Suppressor macrophage (primary cell): ENCODE measurements around the gene CFAP43.

ENCODE experiments used
- DNase-seq, 4 experiments: peaks; one replicate each; pipeline ENCODE4 v3.0.0-alpha.2; 2020 to 2022

The CFAP43 gene

GRCh38 chr10:104138131-104138530 is 94.0 kb downstream of the CFAP43 start:
- DNase-seq, result no peak

GRCh38 chr10:104130041-104130440 is 102.1 kb downstream of the CFAP43 start:
- peak in 1 of 4 experiments; percentile 4 for DNase-seq

DNA sequence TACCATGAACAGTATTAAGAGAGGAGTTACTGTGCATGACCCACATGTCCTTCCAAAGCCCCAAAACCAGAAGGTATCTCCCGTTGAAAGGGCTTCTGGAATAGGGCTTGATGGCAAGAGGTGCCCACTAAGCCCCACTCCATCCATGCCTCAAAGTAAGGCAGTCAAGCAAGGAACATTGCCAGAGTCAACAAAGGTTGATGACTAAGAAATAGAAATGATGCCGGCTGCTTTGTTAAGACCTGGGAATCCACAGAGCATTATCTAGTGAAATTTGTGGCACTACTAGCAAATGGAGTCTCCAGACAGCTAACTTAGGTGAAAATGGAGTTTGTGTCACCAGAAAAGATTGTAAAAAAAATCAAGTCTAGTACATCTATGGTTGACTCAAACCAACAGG is 104.0 kb downstream of the CFAP43 start:
- no peak for DNase-seq

DNA sequence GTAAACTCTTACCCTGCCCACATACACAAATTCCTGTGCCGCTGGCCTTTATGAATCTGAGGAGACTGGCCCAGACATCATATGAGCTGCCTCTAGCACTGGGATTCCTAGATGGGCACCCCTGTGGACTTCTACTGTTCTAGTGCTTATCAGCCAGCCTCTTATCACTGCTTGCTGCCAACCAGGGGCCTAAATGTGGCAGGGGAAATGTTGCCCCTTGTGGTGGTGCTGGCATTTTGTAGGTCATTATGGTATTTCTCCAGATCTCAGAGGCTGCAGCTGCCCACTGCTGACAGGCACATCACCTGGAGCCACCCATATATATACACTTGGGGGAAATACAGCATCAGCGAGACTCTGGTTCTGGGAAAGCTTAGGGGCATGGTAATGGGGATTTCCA is 104.8 kb downstream of the CFAP43 start:
- peak in 3 of 4 experiments; percentile 3 to 8 (median 5) for DNase-seq

DNA sequence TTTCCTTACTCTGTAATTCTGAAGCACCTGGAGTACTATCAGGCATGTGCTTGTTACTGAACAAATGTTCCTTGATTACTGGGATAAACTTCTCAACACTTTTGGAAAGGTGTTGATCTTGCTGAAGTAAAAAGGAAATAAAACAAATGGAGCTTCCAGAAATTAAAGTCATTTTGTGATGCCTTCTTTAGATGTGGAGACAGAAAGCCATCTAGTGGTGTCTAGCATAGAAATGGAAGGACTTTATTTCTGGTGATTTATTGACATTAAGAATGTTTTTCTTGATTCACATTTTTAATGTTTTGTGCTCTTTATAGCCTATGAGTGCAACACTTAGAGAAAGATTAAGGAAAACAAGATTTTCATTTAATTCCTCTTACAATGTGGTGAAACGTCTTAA is 108.8 kb downstream of the CFAP43 start:
- peak in 2 of 4 experiments; percentile 18 to 36 for DNase-seq

- DNase-seq, result peak; percentile 13 to 52 (median 28)
These were observed 109.7 kb downstream of the CFAP43 start for GRCh38 chr10:104122225-104123107.

- peak; percentile 99 to 100 (median 100) for DNase-seq
These were observed 110.5 kb downstream of the CFAP43 start, which contains the start of gene SFR1 for GRCh38 chr10:104121485-104122224. Gene SFR1, plus strand, starts transcription at chr10:104122171. Its CDS starts 13 bp downstream, at chr10:104122184.

DNA sequence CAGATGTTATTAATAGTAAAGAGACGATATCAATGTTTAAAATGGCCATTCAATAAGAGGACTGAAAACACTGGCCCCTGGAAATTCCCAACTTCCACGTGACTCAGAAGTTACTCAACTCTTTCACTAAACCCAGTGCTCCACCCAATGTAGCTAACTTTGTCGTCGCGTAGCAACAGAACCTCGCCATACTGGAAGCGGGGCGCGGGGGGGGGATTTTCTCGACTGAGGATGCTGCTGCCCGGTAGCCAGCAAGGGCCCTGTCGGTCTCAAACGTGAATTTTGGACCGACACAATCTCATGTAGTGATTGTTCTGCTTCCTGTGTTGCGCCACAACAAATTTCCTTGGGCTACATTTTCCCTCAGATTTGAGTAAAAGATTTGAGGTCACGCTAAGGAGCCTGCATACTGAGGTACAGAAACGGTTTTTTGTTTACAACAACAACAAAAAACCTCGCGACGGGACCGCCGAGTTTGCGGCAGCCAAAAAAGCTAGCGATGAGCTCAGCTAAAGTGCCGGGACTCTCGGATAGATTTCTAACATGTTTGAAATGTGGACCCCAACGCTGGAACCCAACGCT is 111.2 kb downstream of the CFAP43 start:
- DNase-seq, result peak; percentile 90 to 96 (median 94)

DNA sequence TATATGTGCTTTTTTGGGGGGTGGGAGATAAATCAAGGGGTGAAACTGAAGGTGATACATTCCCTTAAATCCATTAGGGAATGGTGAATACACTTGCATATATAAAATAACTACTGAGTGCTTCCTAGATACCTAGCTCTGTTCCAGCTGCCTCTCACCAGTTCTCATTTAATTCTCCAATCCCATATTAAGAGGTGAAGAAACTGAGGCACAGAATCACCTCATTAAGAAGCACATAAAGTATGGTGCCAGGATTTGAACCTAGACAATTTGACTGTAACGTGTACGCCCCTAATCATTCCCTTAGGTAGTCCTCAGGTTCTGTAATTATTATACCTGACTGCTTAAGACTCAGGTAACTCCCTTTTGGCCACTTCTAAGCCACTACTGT is 111.7 kb downstream of the CFAP43 start:
- no peak for DNase-seq

DNA sequence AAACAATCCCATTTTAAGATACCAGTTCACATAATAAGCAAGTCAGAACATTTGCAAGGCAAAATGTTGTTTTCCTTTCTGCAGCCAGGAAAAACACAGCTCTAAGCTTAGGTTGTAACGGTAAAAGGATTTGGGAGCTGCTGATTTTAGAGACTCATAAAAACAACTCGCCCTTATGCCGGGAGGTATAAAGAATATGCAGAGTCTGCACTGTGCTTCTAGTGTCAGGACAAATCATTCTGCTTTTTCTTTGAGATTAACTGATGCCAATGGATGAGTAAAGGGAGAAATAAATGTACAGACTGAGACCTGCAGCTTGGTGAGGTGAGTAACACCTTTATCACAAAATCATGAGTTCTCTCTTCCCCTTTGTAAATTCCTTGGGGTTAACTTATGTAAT is 112.2 kb downstream of the CFAP43 start:
- DNase-seq, result no peak

DNA sequence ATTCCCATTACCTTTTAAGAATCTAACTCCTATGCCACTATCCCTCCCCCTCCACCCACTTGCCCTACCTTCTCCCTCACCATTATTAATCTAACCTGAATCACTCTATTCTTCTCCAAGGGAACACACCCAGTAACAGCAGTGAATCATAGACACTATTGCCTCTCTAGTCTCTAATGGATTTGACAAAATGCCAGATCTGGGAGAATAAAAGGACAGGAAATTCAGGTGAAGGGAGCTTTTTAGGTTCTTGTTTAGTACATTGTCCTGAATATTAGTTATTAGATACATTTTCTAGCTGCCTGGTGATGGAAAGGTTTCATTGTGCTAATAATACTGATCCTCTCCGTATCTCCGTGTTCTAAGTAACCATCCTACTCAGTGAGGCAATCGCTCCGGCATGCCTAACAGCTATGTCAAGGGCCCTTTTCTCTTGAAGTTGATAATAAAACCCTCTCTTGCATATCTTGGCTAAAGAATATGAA is 114.3 kb downstream of the CFAP43 start:
- DNase-seq, result no peak

DNA sequence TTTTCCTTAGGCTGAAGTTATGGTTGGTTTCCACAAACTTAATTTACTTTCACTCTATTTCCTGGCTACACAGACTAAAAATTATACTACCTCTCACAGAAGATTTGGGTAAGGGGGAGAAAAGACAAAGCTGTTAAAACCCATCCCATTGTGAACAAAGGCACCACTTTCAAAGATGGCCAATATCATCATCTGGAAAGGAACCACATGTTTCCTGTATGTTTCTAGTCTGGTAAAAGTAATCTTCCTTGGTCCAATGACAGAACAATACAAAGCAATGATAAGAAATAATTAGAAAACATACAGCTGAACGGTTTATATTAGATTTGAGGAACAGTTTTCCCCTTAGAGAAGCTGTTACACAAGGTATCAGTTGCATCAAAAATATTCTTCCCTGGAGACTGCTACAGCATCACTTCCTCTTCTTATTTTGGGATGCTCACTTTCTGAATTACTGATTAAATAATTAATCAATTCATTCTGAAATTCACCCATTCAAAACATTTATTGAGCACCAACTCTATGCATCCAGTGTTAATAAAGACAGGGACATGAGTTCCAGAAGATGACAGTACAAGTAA is 118.7 kb downstream of the CFAP43 start:
- DNase-seq, result peak in 2 of 4 experiments; percentile 37 to 39

- peak in 2 of 4 experiments; percentile 38 to 66 for DNase-seq
These were observed 122.1 kb downstream of the CFAP43 start for GRCh38 chr10:104109908-104110662.

DNA sequence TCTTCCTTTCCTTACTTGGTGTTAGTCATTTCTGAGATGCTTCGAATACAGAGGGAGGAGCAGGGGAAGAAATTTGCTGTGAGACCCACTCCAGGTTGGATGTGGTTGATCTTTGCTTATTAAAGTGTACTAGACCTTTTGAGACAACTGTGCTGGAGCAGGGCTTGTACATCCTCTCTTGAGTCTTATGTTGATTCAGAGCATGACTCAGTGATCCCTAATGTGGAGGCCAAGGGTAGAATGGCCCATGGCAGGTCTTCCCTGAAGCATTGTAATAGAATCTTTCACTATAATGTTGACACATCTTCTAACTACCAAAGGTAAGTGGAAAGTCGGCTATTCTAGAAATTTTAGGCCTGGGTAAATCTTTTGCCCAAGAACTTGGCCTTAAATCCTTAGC is 127.2 kb downstream of the CFAP43 start:
- no peak for DNase-seq

DNA sequence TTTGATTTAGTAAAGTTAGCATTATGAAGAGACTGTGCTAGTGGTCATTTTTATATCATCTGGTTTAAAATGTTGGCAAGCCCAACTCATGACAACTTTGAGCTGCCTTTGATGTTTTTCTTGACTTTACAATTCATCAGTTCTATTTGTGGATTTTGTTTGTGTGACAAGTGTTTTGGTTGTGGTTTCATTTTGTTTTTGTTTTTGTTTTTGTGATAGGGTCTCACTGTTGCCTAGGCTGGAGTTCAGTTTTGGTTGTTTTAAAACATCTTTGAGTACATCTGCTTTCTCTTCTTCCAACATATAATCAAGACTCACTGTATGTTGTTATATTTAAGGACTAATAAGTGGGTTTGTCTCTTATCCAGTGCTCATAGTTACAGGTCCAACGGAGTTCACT is 127.7 kb downstream of the CFAP43 start:
- DNase-seq, result no peak

- no peak for DNase-seq
These were observed 128.2 kb downstream of the CFAP43 start for GRCh38 chr10:104103956-104104355.

DNA sequence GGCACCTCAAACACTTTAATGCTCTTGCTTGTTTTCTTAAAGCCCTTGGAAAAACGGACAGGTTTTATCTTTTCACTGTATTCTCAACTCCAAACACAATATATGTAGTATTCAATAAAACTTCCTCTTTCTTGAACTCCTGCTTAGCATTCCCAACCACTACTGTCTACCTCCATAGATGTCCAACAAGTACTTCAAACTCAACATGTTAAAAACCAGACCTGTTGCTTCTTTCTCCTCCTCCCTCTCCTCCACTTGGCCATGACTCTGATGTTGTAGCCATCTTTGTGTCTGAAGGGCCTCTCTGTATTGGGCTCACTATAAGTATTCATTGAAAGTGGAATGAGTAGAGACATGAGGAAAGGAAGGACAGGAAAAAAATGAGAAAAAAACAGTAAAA is 130.3 kb downstream of the CFAP43 start:
- DNase-seq, result no peak

DNA sequence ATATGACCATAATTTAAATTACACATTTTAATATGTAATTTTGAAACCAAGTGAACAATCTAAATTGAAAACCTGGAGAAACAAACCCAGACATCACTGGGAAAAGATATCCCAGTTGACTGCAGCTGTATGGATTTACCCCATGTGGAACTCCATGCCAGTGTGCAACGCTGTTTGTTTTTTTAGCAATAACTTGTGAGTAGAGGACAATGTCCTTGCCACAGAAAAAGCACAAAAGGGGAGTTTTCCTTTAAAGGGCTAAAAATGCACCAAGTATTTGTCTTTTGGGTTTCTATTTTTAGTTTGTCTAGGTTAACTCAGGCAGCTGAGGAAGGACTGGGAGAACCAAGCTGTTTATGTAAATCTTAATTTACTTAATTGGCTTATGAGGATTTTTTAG is 131.4 kb downstream of the CFAP43 start:
- no peak for DNase-seq

GRCh38 chr10:104099941-104100340 is 132.2 kb downstream of the CFAP43 start:
- peak in 1 of 4 experiments; percentile 24 for DNase-seq

DNA sequence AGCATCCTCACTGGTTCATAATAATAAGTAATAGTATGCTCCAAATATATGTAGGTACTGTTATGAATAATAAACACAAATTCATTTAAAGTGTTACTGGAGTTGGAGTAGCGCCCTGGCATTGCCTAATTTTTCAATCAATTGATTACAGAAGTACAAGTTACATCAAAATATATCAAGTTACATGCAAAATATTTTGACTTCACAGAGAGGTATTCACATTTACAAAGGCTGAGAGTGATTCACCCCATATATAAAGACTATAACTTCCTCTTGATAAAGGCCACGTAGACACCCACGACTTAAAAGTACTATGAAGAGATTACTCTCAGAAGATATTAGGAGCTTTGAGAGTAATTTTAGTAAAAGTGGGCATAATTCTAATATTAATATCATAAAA is 132.9 kb downstream of the CFAP43 start:
- peak in 2 of 4 experiments; percentile 38 to 58 for DNase-seq

DNA sequence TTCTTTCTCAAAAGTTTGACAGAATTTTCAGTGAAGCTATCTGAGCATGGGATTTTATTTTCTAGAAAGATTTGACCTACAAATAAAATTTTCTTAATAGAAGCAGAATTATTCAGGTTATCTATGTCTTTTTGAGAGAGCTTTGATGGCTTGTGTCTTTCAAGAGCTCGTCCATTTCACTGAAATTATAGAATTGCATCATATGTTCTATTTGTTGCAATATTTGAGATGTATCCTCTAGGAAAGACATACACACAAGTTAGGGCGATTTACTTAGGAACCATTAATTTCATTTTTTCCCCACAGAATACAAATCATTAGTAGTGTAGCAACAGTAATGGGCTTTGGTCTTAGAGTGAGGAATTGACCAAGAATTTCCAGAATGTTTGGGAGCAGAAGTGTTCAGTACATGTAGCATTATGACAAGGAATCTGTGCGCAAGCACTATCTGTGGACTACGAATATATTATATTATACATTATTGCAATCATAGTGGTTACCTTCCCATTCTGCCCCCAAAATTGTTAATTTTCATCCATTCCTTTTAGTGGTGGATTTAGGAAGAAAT is 133.7 kb downstream of the CFAP43 start:
- no peak for DNase-seq

DNA sequence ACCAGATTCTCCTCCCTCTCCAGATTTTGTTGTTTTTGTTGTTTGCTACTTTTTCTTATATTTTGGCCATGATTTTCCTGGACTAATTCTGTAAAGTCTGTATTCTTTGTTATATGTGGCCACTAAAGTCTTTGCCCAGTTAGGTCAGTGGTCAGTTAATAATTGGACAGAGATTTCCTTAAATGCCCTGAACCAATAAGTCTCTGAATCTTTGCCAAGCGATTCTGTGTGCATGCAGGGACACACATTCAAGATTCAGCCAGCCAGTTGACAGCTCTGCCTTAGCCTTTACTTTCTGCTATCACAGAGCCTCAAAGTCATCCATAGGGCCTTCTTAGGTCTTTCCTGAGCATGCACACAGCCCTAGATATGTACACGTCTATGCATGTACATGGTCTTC is 135.5 kb downstream of the CFAP43 start:
- no peak for DNase-seq
